SK-N-SH (cell line): ENCODE results near the gene RUSC2.

ENCODE experiments used
- MXI1 ChIP-seq: IDR thresholded peaks from 2 replicates; pipeline ENCODE4 v1.6.1; 2012; ENCODE audit warnings: mild to moderate bottlenecking, low read depth, low read length, improper control_type of control experiment
- RFX5 ChIP-seq: IDR thresholded peaks from 2 replicates; pipeline ENCODE4 v1.6.1; 2012; ENCODE audit warnings: mild to moderate bottlenecking, improper control_type of control experiment, low read length

DNA sequence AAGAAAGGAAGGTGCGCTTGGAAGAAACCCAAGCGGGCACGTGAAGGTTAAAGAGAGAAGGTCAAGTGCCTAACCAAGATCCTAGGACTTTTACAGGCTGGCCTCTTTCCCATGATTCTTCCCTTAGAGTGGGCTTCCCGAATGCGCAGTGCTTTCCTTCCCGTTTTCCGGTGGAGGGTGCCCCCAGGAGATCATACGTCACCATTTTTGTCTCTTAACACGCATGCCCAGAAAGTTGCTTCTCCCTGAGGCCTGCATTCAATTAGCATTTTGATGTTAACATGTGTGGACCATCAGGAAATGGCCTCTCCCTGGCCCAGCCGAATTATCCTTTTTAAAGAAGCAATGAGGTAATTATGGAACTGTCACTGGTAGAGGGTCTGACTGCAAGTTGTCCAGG lies 1.9 kb upstream of the RUSC2 start:
- TF ChIP-seq RFX5 (no peak), MXI1 (no peak)
